Peyer's patch (tissue), 4 donors: ENCODE results near the gene PNCK. TPM values are rescaled to one million over a fixed set of nuclear protein-coding genes. Genes with fewer than 3 reads are reported as not detected.
"Not testable (repeated sequence)": the region's sequence is repeated elsewhere in the genome, so short reads cannot be mapped to it uniquely, and the experiment has no call there.

Experiments used
- DNase-seq, 3 donors: peaks; one replicate each; pipeline ENCODE4 v3.0.0-alpha.2; 2017 to 2019
- H3K27ac ChIP-seq, 4 donors: fragments of 200-600 bp; sonication (generic); one replicate each; pipeline ENCODE4 v1.5.1; 2016 to 2019
- H3K27me3 ChIP-seq, 2 donors: fragments of 200-600 bp; sonication (generic); one replicate each; pipeline ENCODE4 v1.5.1; 2019
- H3K36me3 ChIP-seq, 3 donors: fragments of 200-600 bp; sonication (generic); one replicate each; pipeline ENCODE4 v1.5.1; 2016 to 2019
- H3K4me1 ChIP-seq, 4 donors: fragments of 200-600 bp; sonication (generic); one replicate each; pipeline ENCODE4 v1.5.1; 2016 to 2019
- H3K4me3 ChIP-seq, 4 donors: fragments of 200-600 bp; sonication (generic); 1 replicate in 3 of 4; 2 replicates in 1 of 4; pipeline ENCODE4 v1.5.1; 2016 to 2019; ENCODE audit warnings: mild to moderate bottlenecking in 1 of 4
- H3K9me3 ChIP-seq, 4 donors: fragments of 200-600 bp; sonication (generic); one replicate each; pipeline ENCODE4 v1.5.1; 2016 to 2019; ENCODE audit warnings: mild to moderate bottlenecking in 1 of 4
- POLR2A ChIP-seq, 2 donors: fragments of 450-650 bp; IDR thresholded peaks; one replicate each; pipeline ENCODE4 v1.5.1; 2017; ENCODE audit warnings: antibody characterized with exemption in 2 of 2, mild to moderate bottlenecking in 2 of 2, moderate library complexity in 2 of 2
- total RNA-seq, 4 donors: library from RNA; depleted of rRNA; stranded (reverse); fragments of >200 nt; gene quantifications; one replicate each; pipeline ENCODE4 v1.1.0, GENCODE V29; 2016
- TF ChIP-seq, protein P1 (sequence below), 6 experiments: fragments of 450-650 bp in 4 of 6; fragments of 200-600 bp in 2 of 6; sonication (generic) in 1 of 6; IDR thresholded peaks; one replicate each; pipeline ENCODE4 v1.5.1; 2017 to 2019; ENCODE audit warnings: antibody characterized with exemption in 6 of 6, mild to moderate bottlenecking in 3 of 6, moderate library complexity in 1 of 6

The PNCK gene
- total RNA-seq, 4 donors from 2014 or later = 2.0 to 44.8 (median 6.1) TPM; not detected in 1

DNA sequence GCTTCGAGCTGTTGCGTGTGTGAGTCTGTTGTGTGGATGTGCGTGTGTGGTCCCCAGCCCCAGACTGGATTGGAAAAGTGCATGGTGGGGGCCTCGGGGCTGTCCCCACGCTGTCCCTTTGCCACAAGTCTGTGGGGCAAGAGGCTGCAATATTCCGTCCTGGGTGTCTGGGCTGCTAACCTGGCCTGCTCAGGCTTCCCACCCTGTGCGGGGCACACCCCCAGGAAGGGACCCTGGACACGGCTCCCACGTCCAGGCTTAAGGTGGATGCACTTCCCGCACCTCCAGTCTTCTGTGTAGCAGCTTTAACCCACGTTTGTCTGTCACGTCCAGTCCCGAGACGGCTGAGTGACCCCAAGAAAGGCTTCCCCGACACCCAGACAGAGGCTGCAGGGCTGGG lies 22.5 kb upstream of the PNCK start:
- Histone ChIP-seq H3K27ac (no peak overlapping the region), H3K4me1 (peaks cover 0 to 8% (median 0%) of the 10 kb centered on the region in 4 donors), H3K4me3 (no peak overlapping the region), H3K36me3 (peaks cover 0 to 2% (median 0%) of the 10 kb centered on the region in 3 donors), H3K9me3 (no peaks in the 10 kb centered on the region), H3K27me3 (no peaks in the 10 kb centered on the region)
- TF ChIP-seq, protein P1, sequence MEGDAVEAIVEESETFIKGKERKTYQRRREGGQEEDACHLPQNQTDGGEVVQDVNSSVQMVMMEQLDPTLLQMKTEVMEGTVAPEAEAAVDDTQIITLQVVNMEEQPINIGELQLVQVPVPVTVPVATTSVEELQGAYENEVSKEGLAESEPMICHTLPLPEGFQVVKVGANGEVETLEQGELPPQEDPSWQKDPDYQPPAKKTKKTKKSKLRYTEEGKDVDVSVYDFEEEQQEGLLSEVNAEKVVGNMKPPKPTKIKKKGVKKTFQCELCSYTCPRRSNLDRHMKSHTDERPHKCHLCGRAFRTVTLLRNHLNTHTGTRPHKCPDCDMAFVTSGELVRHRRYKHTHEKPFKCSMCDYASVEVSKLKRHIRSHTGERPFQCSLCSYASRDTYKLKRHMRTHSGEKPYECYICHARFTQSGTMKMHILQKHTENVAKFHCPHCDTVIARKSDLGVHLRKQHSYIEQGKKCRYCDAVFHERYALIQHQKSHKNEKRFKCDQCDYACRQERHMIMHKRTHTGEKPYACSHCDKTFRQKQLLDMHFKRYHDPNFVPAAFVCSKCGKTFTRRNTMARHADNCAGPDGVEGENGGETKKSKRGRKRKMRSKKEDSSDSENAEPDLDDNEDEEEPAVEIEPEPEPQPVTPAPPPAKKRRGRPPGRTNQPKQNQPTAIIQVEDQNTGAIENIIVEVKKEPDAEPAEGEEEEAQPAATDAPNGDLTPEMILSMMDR (IDR thresholded peaks at IDR 0.05) = no peak
- TF ChIP-seq POLR2A (IDR thresholded peaks at IDR 0.05) = no peak
- no peak for DNase-seq

DNA sequence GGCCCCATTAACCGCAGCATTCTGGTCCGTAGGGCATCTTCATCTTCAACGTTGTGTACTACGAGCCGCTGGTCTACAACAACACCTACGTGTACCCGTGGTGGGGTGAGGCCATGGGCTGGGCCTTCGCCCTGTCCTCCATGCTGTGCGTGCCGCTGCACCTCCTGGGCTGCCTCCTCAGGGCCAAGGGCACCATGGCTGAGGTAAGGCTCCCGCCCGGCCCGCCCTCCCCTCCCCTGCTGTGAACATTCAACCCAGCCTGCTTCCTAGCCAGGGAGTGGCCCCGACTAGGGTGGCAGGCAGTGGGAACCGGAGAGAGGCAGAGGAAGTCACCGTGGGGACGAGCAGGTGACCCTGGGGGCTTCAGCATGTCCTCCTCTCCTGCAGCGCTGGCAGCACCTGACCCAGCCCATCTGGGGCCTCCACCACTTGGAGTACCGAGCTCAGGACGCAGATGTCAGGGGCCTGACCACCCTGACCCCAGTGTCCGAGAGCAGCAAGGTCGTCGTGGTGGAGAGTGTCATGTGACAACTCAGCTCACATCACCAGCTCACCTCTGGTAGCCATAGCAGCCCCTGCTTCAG lies 21.2 kb upstream of the PNCK start:
- Histone ChIP-seq H3K4me3 (no peak overlapping the region), H3K4me1 (no peaks in the 10 kb centered on the region), H3K36me3 (no peaks in the 10 kb centered on the region), H3K27ac (peak overlapping the region in 2 of 4 donors; percentile 67 to 74), H3K27me3 (no peaks in the 10 kb centered on the region), H3K9me3 (no peaks in the 10 kb centered on the region)
- no peak for TF ChIP-seq POLR2A (IDR thresholded peaks at IDR 0.05)
- TF ChIP-seq, protein P1 (IDR thresholded peaks at IDR 0.05) = no peak
- DNase-seq = peak in 1 of 3 donors; percentile 71

DNA sequence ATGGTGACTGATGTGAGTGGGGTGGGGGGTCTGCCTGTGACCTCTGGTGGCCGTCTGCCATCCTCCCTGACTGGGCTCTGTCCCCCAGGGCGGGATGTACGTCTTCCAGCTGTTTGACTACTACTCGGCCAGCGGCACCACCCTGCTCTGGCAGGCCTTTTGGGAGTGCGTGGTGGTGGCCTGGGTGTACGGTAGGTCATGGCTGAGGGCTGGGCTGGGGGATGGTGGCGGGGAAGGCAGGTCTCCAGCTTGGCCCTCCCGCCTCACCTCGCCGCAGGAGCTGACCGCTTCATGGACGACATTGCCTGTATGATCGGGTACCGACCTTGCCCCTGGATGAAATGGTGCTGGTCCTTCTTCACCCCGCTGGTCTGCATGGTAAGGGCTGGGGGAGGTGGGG lies 20.6 kb upstream of the PNCK start:
- not testable (repeated sequence) for H3K4me1 ChIP-seq, H3K27me3 ChIP-seq, H3K4me3 ChIP-seq, DNase-seq, H3K9me3 ChIP-seq, H3K36me3 ChIP-seq
- peak overlapping the region in 2 of 4 donors; percentile 48 to 67 for H3K27ac ChIP-seq

DNA sequence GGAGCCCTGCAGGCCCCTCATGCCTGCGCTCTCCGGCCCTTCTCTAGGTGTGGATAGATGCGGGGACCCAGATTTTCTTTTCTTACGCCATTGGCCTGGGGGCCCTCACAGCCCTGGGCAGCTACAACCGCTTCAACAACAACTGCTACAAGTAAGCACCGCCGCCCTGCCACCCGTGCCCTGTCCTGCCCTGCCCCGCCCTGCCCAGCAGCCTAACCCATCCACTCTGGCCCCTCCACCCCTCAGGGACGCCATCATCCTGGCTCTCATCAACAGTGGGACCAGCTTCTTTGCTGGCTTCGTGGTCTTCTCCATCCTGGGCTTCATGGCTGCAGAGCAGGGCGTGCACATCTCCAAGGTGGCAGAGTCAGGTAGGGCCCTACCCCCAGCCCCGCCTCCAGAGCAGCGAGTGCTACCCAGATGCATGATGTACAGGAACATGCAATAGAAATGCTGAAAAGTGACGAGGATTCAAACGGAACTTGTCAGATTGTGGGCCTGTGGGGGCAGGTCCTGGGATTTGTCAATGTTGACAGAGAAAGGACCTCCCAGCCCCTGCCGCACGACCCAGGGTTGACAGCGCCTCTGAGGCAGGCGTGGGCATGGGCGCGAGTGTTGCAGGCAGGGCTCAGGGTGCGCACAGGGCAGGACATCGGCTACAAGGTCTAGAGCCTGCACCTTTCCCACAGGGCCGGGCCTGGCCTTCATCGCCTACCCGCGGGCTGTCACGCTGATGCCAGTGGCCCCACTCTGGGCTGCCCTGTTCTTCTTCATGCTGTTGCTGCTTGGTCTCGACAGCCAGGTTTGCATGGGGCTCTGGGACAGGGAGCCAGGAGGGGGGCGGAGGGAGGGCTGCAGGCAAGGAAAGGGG lies 19.8 kb upstream of the PNCK start:
- no peaks in the 10 kb centered on the region for H3K36me3 ChIP-seq
- no peak overlapping the region for H3K4me3 ChIP-seq
- H3K4me1 ChIP-seq = peaks cover 0 to 6% (median 0%) of the 10 kb centered on the region in 4 donors
- peak in 1 of 3 donors; percentile 39 for DNase-seq
- no peaks in the 10 kb centered on the region for H3K27me3 ChIP-seq
- TF ChIP-seq, protein P1 (IDR thresholded peaks at IDR 0.05) = no peak
- no peak for TF ChIP-seq POLR2A (IDR thresholded peaks at IDR 0.05)
- H3K9me3 ChIP-seq = no peaks in the 10 kb centered on the region
- H3K27ac ChIP-seq = peak overlapping the region in 1 of 4 donors; percentile 48

DNA sequence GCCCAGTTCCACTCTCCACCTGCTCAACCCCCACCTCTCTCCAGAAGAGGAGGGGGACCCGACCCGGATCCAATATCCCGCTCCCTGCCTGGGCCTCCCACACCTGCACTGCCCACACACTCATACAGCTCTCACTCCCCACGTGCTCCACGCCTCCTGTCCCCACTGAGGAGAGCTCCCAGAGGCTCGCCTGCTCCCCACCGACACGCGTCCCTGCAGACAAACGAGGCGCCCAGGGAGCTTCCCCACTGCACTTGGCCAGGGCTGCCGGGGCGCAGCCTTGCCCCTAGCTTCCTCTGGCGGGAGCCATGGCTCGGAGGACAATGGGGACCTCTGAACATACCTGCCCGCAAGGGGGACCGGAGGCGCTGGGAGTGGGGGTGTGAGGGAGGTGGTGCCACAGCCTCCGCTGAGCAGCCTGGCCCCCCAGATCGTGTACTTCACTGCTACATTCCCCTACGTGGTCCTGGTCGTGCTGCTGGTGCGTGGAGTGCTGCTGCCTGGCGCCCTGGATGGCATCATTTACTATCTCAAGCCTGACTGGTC lies 19.1 kb upstream of the PNCK start:
- DNase-seq = peak in 1 of 3 donors; percentile 34
- no peak overlapping the region for H3K4me3 ChIP-seq
- H3K27ac ChIP-seq = no peak overlapping the region
- H3K4me1 ChIP-seq = peaks cover 0 to 6% (median 0%) of the 10 kb centered on the region in 4 donors
- TF ChIP-seq POLR2A (IDR thresholded peaks at IDR 0.05) = no peak
- TF ChIP-seq, protein P1 (IDR thresholded peaks at IDR 0.05) = no peak
- H3K9me3 ChIP-seq = no peaks in the 10 kb centered on the region
- H3K27me3 ChIP-seq = no peaks in the 10 kb centered on the region
- no peaks in the 10 kb centered on the region for H3K36me3 ChIP-seq

DNA sequence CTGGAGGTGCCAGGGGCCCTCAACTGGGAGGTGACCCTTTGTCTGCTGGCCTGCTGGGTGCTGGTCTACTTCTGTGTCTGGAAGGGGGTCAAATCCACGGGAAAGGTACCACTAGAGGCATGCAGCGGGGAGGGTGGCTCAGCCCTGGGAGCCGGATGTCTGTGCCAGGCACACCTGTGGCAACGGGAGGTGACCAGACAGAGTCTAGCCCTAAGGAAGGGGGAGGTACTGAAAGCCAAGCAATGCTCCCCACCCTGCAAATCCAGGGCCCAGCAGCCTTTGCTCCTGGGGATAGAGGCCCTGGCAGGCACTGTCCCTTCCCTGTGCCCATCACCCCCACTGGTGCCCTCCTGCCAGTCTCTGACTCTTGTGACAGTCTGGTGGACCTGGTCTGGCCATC lies 18.4 kb upstream of the PNCK start:
- H3K27ac ChIP-seq = peak overlapping the region in 1 of 4 donors; percentile 12
- H3K27me3 ChIP-seq = no peaks in the 10 kb centered on the region
- H3K36me3 ChIP-seq = no peaks in the 10 kb centered on the region
- H3K4me3 ChIP-seq = no peak overlapping the region
- TF ChIP-seq POLR2A (IDR thresholded peaks at IDR 0.05) = no peak
- no peak for DNase-seq
- H3K4me1 ChIP-seq = peaks cover 0 to 6% (median 0%) of the 10 kb centered on the region in 4 donors
- no peaks in the 10 kb centered on the region for H3K9me3 ChIP-seq

DNA sequence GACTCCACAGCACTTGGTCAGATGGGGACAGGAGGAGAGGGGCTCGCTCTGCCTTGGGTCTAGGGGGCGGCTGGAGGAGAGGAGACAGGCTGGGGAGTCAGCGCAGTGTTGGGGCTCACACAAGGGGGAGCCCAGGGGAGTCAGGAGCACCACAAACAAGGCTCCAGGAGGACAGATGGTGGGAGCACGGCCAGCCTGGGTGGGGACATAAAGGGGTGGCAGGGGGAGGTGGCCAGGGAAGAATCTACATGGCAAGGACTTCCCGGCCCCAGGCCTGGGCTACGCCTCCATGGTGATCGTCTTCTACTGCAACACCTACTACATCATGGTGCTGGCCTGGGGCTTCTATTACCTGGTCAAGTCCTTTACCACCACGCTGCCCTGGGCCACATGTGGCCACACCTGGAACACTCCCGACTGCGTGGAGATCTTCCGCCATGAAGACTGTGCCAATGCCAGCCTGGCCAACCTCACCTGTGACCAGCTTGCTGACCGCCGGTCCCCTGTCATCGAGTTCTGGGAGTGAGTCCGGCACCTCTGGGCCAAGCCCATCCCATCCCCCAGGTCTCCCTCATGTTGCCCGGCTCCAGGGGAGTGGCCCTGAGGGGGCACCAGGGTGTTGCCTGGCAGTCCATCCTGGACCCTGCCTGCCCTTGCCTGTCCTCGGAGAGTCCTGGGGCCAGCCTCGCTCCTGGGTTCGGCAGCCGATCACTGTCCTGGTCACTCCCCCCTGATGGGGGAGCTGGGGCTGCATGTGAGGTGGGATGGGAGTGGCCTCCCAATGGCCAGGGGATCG lies 17.6 kb upstream of the PNCK start:
- H3K4me3 ChIP-seq = peak overlapping the region in 1 of 4 donors; percentile 60
- H3K36me3 ChIP-seq = not testable (repeated sequence)

More for the DNA sequence above, 17.6 kb upstream of the PNCK start:
- not testable (repeated sequence) for H3K27me3 ChIP-seq, H3K9me3 ChIP-seq, H3K4me1 ChIP-seq
- DNase-seq = peak in 1 of 3 donors; percentile 31
- H3K27ac ChIP-seq = peak overlapping the region in 1 of 4 donors; percentile 12
